ENCODE results near the gene ABHD14A. TPM values are rescaled to one million over a fixed set of nuclear protein-coding genes. Genes with fewer than 3 reads are reported as not detected.

Gene ABHD14A
- polyA plus RNA-seq, 1 of the 3 experiments (the other 2 are of a cell fraction): 31.5 TPM

GRCh38 chr3:51941798-51942602 lies 32.9 kb upstream of the ABHD14A start, which contains the start of the genes PARP3 and RRP9:
Gene PARP3, plus strand, starts transcription at chr3:51942363. Its CDS starts 993 bp downstream, at chr3:51943356.
Gene RRP9, minus strand, starts transcription at chr3:51941904. Its CDS starts 37 bp downstream, at chr3:51941867.
- H3K9me3 ChIP-seq: no peaks in the 10 kb centered on the region
- peaks cover 33% of the 10 kb centered on the region for H3K79me2 ChIP-seq (ENCODE audit: insufficient read depth)
- no peaks in the 10 kb centered on the region for H3K9me2 ChIP-seq
- H3K27ac ChIP-seq (ENCODE audit: low read depth in 2 of 2, low read length in 1 of 2): peak within 1 kb of the TSS; percentile 85 to 97
- peak within 1 kb of the TSS; percentile 95 for H3K4me2 ChIP-seq
- CTCF ChIA-PET: interaction anchor here (0.6 to 5.3 kb wide), 29 partner anchors 9 to 466 kb away, joined by 3 to 80 read pairs (median 6); partner anchors contain the start of genes ABHD14A, ABHD14B, ACY1 and GPR62
- peak within 1 kb of the TSS; percentile 85 for H3K9ac ChIP-seq
- H3K4me1 ChIP-seq (ENCODE audit: control insufficient read depth in 1 of 2, insufficient read depth in 2 of 2, low read depth in 1 of 2, low read length in 1 of 2): peaks cover 11 to 18% of the 10 kb centered on the region in 2 experiments; a peak in 3 of 4 replicates
- DNase-seq: peak; percentile 99
- WGBS (ENCODE audit: low lambda C conversion rate): 20% methylated on average over 1 of the region's 67 CpGs
- POLR2A ChIA-PET: interaction anchor here (0.7 to 2.3 kb wide), 9 partner anchors 16 to 60 kb away, joined by 3 to 19 read pairs (median 4); partner anchors contain the start of genes ABHD14B, PCBP4 and RPL29
- peak within 1 kb of the TSS; percentile 80 for H2AFZ ChIP-seq (ENCODE audit: low read depth)
- H3K27me3 ChIP-seq (ENCODE audit: insufficient read depth): no peaks in the 10 kb centered on the region
- no peaks in the 10 kb centered on the region for H3F3A ChIP-seq (replicated peaks; ENCODE audit: insufficient read depth)
- H3K4me3 ChIP-seq (ENCODE audit: low read depth in 2 of 2, low read length in 1 of 2): peak within 1 kb of the TSS; percentile 85 to 95
- H3K36me3 ChIP-seq (replicated peaks in 1 of 2; ENCODE audit: control insufficient read depth in 1 of 2, insufficient read depth in 2 of 2, low read length in 1 of 2): peaks cover 0 to 20% of the 10 kb centered on the region in 2 experiments
- H4K20me1 ChIP-seq (ENCODE audit: insufficient read depth): 0 out of 2 replicates have a peak, but pooled peaks cover 6% of the 10 kb centered on the region
- TF ChIP-seq USF1 (IDR thresholded peaks at IDR 0.05; ENCODE audit: borderline replicate concordance, low read depth): peak; percentile 78
- TF ChIP-seq POLR2AphosphoS5 (IDR thresholded peaks at IDR 0.05; ENCODE audit: low read depth, low read length): peak; percentile 62
- no peak for TF ChIP-seq FOXJ3 (CRISPR knock-in tag; IDR thresholded peaks at IDR 0.05)
- peak; percentile 100 for TF ChIP-seq MXI1 (IDR thresholded peaks at IDR 0.05; ENCODE audit: low read depth, low read length)
- TF ChIP-seq NFIC (IDR thresholded peaks at IDR 0.05; ENCODE audit: borderline replicate concordance): no peak; the same call in 1 of the 2 replicates
- no peak for TF ChIP-seq CHD2 (IDR thresholded peaks at IDR 0.05; ENCODE audit: low read length, partially characterized antibody)
- peak; percentile 64; the same call in 1 of the 2 replicates for TF ChIP-seq IRF3 (IDR thresholded peaks at IDR 0.05; ENCODE audit: low read depth, low read length)
- no peak; a peak in 1 of 4 replicates for TF ChIP-seq EP300 (IDR thresholded peaks at IDR 0.05; ENCODE audit: borderline replicate concordance in 1 of 2, low read depth in 1 of 2, low read length in 1 of 2)
- peak; percentile 98 for TF ChIP-seq CTCF (IDR thresholded peaks at IDR 0.05)
- TF ChIP-seq USF2 (IDR thresholded peaks at IDR 0.05; ENCODE audit: borderline replicate concordance, low read depth, low read length): no peak
- TF ChIP-seq NRF1 (IDR thresholded peaks at IDR 0.05; ENCODE audit: low read depth, low read length): peak; percentile 82
- no peak for TF ChIP-seq FOXM1 (IDR thresholded peaks at IDR 0.05; ENCODE audit: low read depth)
- TF ChIP-seq TEAD4 (IDR thresholded peaks at IDR 0.05; ENCODE audit: borderline replicate concordance, insufficient read depth): no peak
- TF ChIP-seq GATA2 (CRISPR knock-in tag; IDR thresholded peaks at IDR 0.05): no peak
- no peak for TF ChIP-seq FOSL2 (IDR thresholded peaks at IDR 0.05; ENCODE audit: borderline replicate concordance, low read depth)
- peak; percentile 94 for TF ChIP-seq SIN3A (IDR thresholded peaks at IDR 0.05; ENCODE audit: borderline replicate concordance, low read depth, low read length)
- TF ChIP-seq RAD21 (IDR thresholded peaks at IDR 0.05; ENCODE audit: low read length): peak; percentile 98
- no peak for TF ChIP-seq EZH2phosphoT487 (IDR thresholded peaks at IDR 0.05; ENCODE audit: borderline replicate concordance, low read depth)
- TF ChIP-seq YY1 (IDR thresholded peaks at IDR 0.05; ENCODE audit: low read depth): 0 out of 2 replicates have a peak, but pooled peaks have one; percentile 46
- no peak for TF ChIP-seq REST (IDR thresholded peaks at IDR 0.05; ENCODE audit: low read depth, low read length)
- TF ChIP-seq ELF1 (IDR thresholded peaks at IDR 0.05): peak; percentile 87
- TF ChIP-seq SMC3 (IDR thresholded peaks at IDR 0.05; ENCODE audit: low read depth, low read length): peak; percentile 85
- TF ChIP-seq GABPA (IDR thresholded peaks at IDR 0.05; ENCODE audit: low read depth): peak; percentile 65
- TF ChIP-seq TCF12 (IDR thresholded peaks at IDR 0.05): no peak; the same call in 1 of the 2 replicates

Data from SK-N-SH (cell line).